CD4-positive, alpha-beta memory T cell (primary cell): ENCODE results near the gene SRPK3. TPM values are rescaled to one million over a fixed set of nuclear protein-coding genes. Genes with fewer than 3 reads are reported as not detected.

ENCODE experiments used
- CTCF ChIA-PET: fragments of 350-600 bp; sonication (Branson Sonifier 250); formaldehyde crosslinking; loops from one replicate; lab custom pipeline; 2021; ENCODE audit warnings: inconsistent platforms; ENCODE audit not compliant: partially characterized antibody; lab: Charles Lee
- POLR2A ChIA-PET: fragments of 350-600 bp; sonication (Branson Sonifier 250); formaldehyde crosslinking; loops from one replicate; lab custom pipeline; 2021; ENCODE audit not compliant: partially characterized antibody; lab: Charles Lee
- DNase-seq, 5 donors: peaks; one replicate each; pipeline versions ENCODE4 v3.0.0 to v3.0.0-alpha.2; 2020 to 2022; ENCODE audit warnings: mixed read lengths in 1 of 5
- H3K27ac ChIP-seq: one replicate; pipeline ENCODE4 v1.7.0; 2013; ENCODE audit warnings: low read depth, low read length
- H3K27me3 ChIP-seq: 2 replicates; pipeline ENCODE4 v1.7.0; 2013; ENCODE audit warnings: mild to moderate bottlenecking, low read length, moderate library complexity; ENCODE audit not compliant: insufficient read depth
- H3K36me3 ChIP-seq: 2 replicates; pipeline ENCODE4 v1.7.0; 2013; ENCODE audit warnings: mild to moderate bottlenecking, low read length, moderate library complexity; ENCODE audit not compliant: insufficient read depth
- H3K4me1 ChIP-seq: 2 replicates; pipeline ENCODE4 v1.7.0; 2013; ENCODE audit warnings: mild to moderate bottlenecking, low read length, moderate library complexity; ENCODE audit not compliant: insufficient read depth
- H3K4me3 ChIP-seq, 2 donors: one replicate each; pipeline ENCODE4 v1.7.0; 2013; ENCODE audit warnings: low read length in 2 of 2, mild to moderate bottlenecking in 1 of 2
- H3K9me3 ChIP-seq, 2 donors: one replicate each; pipeline ENCODE4 v1.7.0; 2013; ENCODE audit warnings: low read length in 2 of 2, control low read depth in 1 of 2; ENCODE audit not compliant: control insufficient read depth in 1 of 2
- H3K27ac Mint-ChIP-seq, 7 donors: one replicate each; pipeline ENCODE4 v1.8.0; 2020 to 2021; ENCODE audit warnings: mixed read lengths in 7 of 7, mild to moderate bottlenecking in 6 of 7, inconsistent platforms in 3 of 7, moderate library complexity in 3 of 7
- H3K27me3 Mint-ChIP-seq, 2 donors: one replicate each; pipeline ENCODE4 v1.8.0; 2020 to 2021; ENCODE audit warnings: mixed read lengths in 2 of 2
- H3K36me3 Mint-ChIP-seq, 2 donors: one replicate each; pipeline ENCODE4 v1.8.0; 2020 to 2021; ENCODE audit warnings: mixed read lengths in 2 of 2, inconsistent platforms in 1 of 2, mild to moderate bottlenecking in 1 of 2
- H3K4me1 Mint-ChIP-seq, 4 donors: one replicate each; pipeline ENCODE4 v1.8.0; 2020 to 2021; ENCODE audit warnings: mixed read lengths in 4 of 4, mild to moderate bottlenecking in 1 of 4
- H3K4me3 Mint-ChIP-seq, 8 donors: one replicate each; pipeline ENCODE4 v1.8.0; 2020 to 2021; ENCODE audit warnings: mixed read lengths in 8 of 8, mild to moderate bottlenecking in 7 of 8, moderate library complexity in 6 of 8, inconsistent platforms in 3 of 8
- H3K9me3 Mint-ChIP-seq, 8 donors: one replicate each; pipeline ENCODE4 v1.8.0; 2020 to 2021; ENCODE audit warnings: mixed read lengths in 8 of 8, mild to moderate bottlenecking in 5 of 8, inconsistent platforms in 3 of 8, moderate library complexity in 1 of 8
- intact Hi-C: fragments of 100-400 bp; cut with micrococcal nuclease; formaldehyde crosslinking; loops from one replicate; pipeline ENCODE4 v1.15.1; 2023
- polyA plus RNA-seq, 2 donors: library from polyadenylated mRNA; unstranded; fragments of 300-500 nt; fragmentation: Illumina TruSeq; gene quantifications; one replicate each; pipeline ENCODE4 v1.2.3, GENCODE V29; 2021
- total RNA-seq, 2 experiments: library from RNA; stranded (reverse); gene quantifications; one replicate each; pipeline ENCODE4 v1.2.3, GENCODE V29; 2021

The SRPK3 gene
- total and polyA plus RNA-seq, 4 experiments from 2014 or later, result not detected

DNA sequence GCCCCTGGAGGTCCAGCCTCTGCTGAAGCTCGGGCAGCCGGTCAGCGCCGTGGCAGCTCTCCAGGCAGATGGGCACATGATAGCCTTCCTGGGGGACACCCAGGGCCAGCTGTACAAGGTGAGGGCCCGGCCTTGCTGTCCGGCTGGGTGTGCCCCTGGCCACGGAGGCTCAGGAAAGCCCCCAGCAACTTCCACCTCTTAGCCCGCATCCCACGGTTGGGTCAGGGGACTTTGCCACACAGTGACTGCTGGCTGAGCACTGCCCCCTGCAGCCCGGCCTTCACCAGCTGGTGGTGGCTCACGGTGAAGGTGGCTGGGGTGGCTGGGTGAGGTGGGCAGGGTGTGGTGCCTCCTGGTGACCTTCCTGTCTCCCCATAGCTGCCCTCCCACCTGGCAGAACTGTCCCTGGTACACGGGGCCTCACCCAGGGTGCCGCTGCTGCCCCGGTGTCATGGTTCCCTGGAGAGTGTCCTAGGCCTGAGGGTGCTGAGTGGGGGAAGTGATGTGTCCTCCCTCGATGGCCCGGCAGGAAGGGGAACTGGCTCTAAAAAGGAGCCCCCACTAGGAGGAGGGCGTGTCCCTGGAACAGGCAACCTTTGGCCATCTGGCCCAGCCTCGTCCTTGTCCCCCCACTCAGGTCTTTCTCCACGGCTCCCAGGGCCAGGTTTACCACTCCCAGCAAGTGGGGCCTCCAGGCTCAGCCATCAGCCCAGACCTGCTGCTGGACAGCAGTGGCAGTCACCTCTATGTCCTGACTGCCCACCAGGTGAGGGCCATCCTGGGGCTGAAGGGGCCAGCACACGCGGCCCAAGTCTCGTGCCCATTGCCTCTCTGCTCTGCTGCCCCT, 12.3 kb upstream of the SRPK3 start:
- no peaks in the 10 kb centered on the region for H3K9me3 ChIP-seq
- peaks cover 4 to 10% (median 7%) of the 10 kb centered on the region in 4 donors for H3K4me1 Mint-ChIP-seq
- no peaks in the 10 kb centered on the region for H3K36me3 Mint-ChIP-seq
- no peak overlapping the region for H3K4me3 Mint-ChIP-seq
- no peak for DNase-seq
- H3K27me3 Mint-ChIP-seq, result no peaks in the 10 kb centered on the region
- intact Hi-C loops, result no loop called here
- ChIA-PET CTCF (no interaction called here), POLR2A (no interaction called here)
- H3K27ac Mint-ChIP-seq, result no peak overlapping the region
- H3K27me3 ChIP-seq, result no peaks in the 10 kb centered on the region
- no peaks in the 10 kb centered on the region for H3K4me1 ChIP-seq
- H3K9me3 Mint-ChIP-seq, result no peaks in the 10 kb centered on the region
- no peak overlapping the region for H3K27ac ChIP-seq
- no peak overlapping the region for H3K4me3 ChIP-seq
- no peaks in the 10 kb centered on the region for H3K36me3 ChIP-seq

DNA sequence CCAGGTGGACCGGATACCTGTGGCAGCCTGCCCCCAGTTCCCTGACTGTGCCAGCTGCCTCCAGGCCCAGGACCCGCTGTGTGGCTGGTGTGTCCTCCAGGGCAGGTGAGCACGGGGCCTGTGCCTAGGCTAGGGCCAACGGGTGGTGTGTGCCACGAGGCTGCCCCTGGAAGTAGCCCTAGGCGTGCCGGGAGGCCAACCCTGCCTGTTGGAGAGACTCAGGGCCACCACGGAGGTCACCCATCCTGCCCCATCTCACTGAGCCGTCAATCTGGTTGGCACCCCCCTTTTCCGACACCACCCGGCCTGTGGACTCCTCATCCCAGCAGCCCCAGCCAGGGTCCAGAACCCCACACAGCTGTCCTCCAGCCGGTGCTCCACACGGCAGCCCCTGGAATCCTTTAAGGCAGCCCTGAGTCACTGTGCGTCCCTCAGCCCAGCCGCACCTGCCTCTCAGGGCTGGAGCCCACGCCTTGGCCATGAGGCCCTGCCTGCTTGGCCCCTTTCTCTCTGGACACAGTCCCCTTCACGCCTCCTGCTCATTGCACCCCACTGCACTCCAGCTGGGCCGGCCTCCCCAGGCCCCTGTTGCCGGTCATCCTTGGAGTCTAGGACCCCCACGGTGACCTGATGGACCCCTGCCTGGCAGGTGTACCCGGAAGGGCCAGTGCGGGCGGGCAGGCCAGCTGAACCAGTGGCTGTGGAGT, 11.5 kb upstream of the SRPK3 start:
- peaks cover 0 to 4% (median 3%) of the 10 kb centered on the region in 4 donors for H3K4me1 Mint-ChIP-seq
- CTCF ChIA-PET, result no interaction called here

DNA sequence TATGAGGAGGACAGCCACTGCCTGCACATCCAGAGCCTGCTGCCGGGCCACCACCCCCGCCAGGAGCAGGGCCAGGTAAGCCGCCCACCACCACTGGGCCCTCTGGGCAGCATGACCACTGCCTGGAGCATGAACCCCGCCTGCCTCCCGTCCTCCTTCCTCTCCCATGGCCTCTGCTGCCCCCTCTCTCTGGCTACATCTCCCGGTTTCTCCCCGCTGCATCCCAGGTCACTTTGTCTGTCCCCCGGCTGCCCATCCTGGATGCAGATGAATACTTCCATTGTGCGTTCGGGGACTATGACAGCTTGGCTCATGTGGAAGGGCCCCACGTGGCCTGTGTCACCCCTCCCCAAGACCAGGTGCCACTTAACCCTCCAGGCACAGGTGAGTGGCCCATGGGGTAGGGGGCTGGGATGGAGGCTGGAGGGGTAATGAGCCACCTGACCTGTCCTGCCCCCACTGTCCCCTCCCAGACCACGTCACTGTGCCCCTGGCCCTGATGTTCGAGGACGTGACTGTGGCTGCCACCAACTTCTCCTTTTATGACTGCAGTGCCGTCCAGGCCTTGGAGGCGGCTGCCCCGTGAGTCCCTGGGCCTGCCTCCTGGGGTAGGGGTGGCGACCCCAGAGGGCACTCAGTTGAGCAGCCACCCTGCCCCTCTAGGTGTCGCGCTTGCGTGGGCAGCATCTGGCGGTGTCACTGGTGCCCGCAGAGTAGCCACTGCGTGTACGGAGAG, 10.8 kb upstream of the SRPK3 start:
- ChIA-PET POLR2A (no interaction called here), CTCF (no interaction called here)
- no peak overlapping the region for H3K27ac ChIP-seq
- no peaks in the 10 kb centered on the region for H3K9me3 Mint-ChIP-seq
- no peak for DNase-seq
- no peaks in the 10 kb centered on the region for H3K27me3 ChIP-seq
- H3K4me1 ChIP-seq, result no peaks in the 10 kb centered on the region
- H3K27ac Mint-ChIP-seq, result no peak overlapping the region
- intact Hi-C loops, result no loop called here
- no peaks in the 10 kb centered on the region for H3K9me3 ChIP-seq
- peaks cover 0 to 4% (median 3%) of the 10 kb centered on the region in 4 donors for H3K4me1 Mint-ChIP-seq
- no peak overlapping the region for H3K4me3 Mint-ChIP-seq
- H3K36me3 ChIP-seq, result no peaks in the 10 kb centered on the region
- H3K36me3 Mint-ChIP-seq, result no peaks in the 10 kb centered on the region
- no peak overlapping the region for H3K4me3 ChIP-seq
- no peaks in the 10 kb centered on the region for H3K27me3 Mint-ChIP-seq

More for the DNA sequence above, 11.5 kb upstream of the SRPK3 start:
- no peaks in the 10 kb centered on the region for H3K9me3 ChIP-seq
- no peak overlapping the region for H3K27ac Mint-ChIP-seq
- H3K4me1 ChIP-seq, result no peaks in the 10 kb centered on the region
- H3K36me3 ChIP-seq, result no peaks in the 10 kb centered on the region
- H3K4me3 ChIP-seq, result no peak overlapping the region
- H3K27me3 Mint-ChIP-seq, result no peaks in the 10 kb centered on the region
- no peak for DNase-seq
- POLR2A ChIA-PET, result no interaction called here
- no peak overlapping the region for H3K27ac ChIP-seq
- H3K4me3 Mint-ChIP-seq, result no peak overlapping the region
- H3K9me3 Mint-ChIP-seq, result no peaks in the 10 kb centered on the region
- no peaks in the 10 kb centered on the region for H3K36me3 Mint-ChIP-seq
- H3K27me3 ChIP-seq, result no peaks in the 10 kb centered on the region
- intact Hi-C loops, result no loop called here

DNA sequence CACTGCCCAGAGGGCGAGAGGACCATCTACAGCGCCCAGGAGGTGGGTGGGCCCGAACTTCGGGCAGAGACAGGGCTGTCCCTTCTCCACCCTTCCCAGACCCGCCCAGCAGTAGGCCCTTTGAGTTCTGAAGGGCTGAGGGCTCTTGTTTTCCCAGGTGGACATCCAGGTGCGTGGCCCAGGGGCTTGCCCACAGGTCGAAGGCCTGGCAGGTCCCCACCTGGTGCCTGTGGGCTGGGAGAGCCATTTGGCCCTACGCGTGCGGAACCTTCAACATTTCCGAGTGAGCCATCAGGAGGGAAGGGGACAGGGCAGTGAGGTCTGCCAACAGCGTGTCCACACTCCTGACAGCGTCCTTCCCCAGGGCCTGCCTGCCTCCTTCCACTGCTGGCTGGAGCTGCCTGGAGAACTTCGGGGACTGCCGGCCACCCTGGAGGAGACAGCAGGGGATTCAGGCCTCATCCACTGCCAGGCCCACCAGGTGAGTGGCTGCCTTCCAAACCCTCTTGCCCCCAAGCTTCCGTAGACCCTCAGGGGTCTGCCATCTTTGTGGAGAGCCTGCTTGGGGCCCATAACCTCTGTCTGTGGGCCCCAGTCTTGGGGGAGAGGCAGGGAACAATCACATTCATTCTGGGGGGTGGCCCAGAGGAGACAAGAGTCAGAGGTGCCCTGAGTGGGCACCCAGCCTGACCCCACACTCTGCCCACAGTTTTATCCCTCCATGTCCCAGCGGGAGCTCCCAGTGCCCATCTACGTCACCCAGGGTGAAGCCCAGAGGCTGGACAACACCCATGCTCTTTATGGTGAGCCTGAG, 10.0 kb upstream of the SRPK3 start:
- no peak overlapping the region for H3K4me3 ChIP-seq
- H3K27me3 ChIP-seq, result no peaks in the 10 kb centered on the region
- CTCF ChIA-PET, result no interaction called here
- no peak overlapping the region for H3K27ac Mint-ChIP-seq
- no peaks in the 10 kb centered on the region for H3K9me3 ChIP-seq
- peaks cover 0 to 4% (median 3%) of the 10 kb centered on the region in 4 donors for H3K4me1 Mint-ChIP-seq
- intact Hi-C loops, result no loop called here
- no peaks in the 10 kb centered on the region for H3K36me3 ChIP-seq
- H3K36me3 Mint-ChIP-seq, result no peaks in the 10 kb centered on the region
- no peaks in the 10 kb centered on the region for H3K4me1 ChIP-seq
- no peaks in the 10 kb centered on the region for H3K9me3 Mint-ChIP-seq
- POLR2A ChIA-PET, result no interaction called here
- H3K4me3 Mint-ChIP-seq, result no peak overlapping the region
- no peak overlapping the region for H3K27ac ChIP-seq
- no peak for DNase-seq
- H3K27me3 Mint-ChIP-seq, result no peaks in the 10 kb centered on the region

DNA sequence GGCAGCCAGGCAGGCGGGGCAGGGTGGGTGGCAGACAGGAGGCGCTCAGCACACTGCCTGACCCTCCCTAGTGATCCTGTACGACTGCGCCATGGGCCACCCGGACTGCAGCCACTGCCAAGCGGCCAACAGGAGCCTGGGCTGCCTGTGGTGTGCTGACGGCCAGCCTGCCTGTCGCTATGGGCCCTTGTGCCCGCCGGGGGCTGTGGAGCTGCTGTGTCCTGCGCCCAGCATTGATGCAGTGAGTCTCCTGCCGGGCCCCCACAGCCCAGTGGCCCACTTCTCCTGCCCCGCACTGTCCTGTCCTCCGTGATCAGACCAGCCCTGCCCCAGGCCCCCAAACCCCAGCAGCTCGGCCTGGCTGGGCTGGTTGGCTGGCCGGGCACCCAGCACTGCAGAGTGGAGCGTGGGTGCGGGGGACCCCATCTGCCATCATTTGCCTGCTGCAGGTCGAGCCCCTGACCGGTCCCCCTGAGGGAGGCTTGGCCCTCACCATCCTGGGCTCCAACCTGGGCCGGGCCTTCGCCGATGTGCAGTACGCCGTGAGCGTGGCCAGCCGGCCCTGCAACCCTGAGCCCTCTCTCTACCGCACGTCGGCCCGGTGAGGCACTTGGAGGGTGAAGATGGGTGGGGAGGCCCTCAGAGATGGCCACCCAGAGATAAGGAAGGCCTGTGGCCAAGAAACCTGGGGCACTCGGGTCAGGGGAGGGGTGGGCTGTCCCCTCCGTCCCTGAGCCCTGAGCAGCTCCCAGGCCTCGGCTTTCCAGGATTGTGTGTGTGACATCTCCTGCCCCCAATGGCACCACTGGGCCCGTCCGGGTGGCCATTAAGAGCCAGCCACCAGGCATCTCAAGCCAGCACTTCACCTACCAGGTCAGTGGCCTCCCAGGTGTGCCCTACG, 9.2 kb upstream of the SRPK3 start:
- Mint-ChIP-seq H3K27me3 (no peaks in the 10 kb centered on the region), H3K27ac (no peak overlapping the region), H3K4me3 (no peak overlapping the region), H3K36me3 (no peaks in the 10 kb centered on the region), H3K9me3 (no peaks in the 10 kb centered on the region), H3K4me1 (peaks cover 0 to 4% (median 0%) of the 10 kb centered on the region in 4 donors)
- no peak overlapping the region for H3K27ac ChIP-seq
- H3K4me1 ChIP-seq, result no peaks in the 10 kb centered on the region
- H3K9me3 ChIP-seq, result no peaks in the 10 kb centered on the region
- no peaks in the 10 kb centered on the region for H3K27me3 ChIP-seq
- ChIA-PET CTCF (no interaction called here), POLR2A (no interaction called here)
- intact Hi-C loops, result no loop called here
- DNase-seq, result no peak
- no peak overlapping the region for H3K4me3 ChIP-seq
- H3K36me3 ChIP-seq, result no peaks in the 10 kb centered on the region

DNA sequence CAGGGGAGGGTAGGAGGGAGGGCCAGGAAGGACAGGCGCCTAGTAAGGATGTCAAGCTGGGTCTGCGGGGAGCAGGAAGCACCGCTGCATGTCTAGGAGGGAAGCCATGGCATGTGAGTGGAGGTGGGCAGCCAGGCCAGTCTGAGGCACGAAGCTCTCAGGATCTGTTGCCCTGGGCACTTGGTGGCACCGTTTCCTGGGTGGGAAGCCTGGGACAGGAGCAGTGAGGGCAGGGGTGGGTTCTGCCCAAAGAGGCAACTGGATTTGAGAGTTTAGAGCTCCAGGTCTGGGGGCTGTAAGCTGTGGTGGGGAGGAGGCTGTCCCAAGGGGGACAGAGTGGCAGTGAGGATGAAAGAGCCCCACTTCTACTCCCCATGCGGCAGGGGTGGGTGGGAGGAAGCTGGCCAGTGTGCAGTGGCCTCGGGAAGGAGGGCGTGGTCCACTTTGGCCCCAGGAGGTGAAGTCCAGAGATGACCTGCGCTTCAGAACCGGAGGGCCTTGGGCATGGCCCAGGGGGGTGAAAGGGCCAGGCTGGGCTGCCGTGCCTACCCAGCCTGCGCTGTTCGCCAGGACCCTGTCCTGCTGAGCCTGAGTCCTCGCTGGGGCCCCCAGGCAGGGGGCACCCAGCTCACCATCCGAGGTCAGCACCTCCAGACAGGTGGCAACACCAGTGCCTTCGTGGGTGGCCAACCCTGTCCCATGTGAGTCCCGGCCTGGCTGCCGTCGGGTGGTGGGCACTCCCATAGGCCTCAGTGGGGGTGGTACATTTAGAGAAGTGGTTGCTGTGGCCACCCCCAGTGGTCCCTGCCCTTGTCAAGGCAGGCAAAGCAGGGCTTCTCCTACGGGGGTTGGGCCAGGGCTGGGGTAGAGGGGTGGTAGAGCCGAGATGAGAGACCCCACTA, 8.3 kb upstream of the SRPK3 start:
- H3K9me3 ChIP-seq, result no peaks in the 10 kb centered on the region
- ChIA-PET POLR2A (no interaction called here), CTCF (no interaction called here)
- no peaks in the 10 kb centered on the region for H3K9me3 Mint-ChIP-seq
- no peaks in the 10 kb centered on the region for H3K36me3 ChIP-seq
- no peak overlapping the region for H3K4me3 ChIP-seq
- no peaks in the 10 kb centered on the region for H3K36me3 Mint-ChIP-seq
- peaks cover 0 to 4% (median 0%) of the 10 kb centered on the region in 4 donors for H3K4me1 Mint-ChIP-seq
- H3K27ac ChIP-seq, result no peak overlapping the region
- no peaks in the 10 kb centered on the region for H3K27me3 Mint-ChIP-seq
- H3K27me3 ChIP-seq, result no peaks in the 10 kb centered on the region
- no peak overlapping the region for H3K4me3 Mint-ChIP-seq
- H3K4me1 ChIP-seq, result no peaks in the 10 kb centered on the region
- intact Hi-C loops, result no loop called here
- no peak for DNase-seq
- H3K27ac Mint-ChIP-seq, result no peak overlapping the region
